NB4 (cell line): ENCODE results near the gene INHA.

Source experiments
- MYC ChIP-seq: IDR thresholded peaks from 2 replicates; pipeline ENCODE4 v1.6.1; 2011; ENCODE audit warnings: low read depth, low read length
- POLR2A ChIP-seq: IDR thresholded peaks from 2 replicates; pipeline ENCODE4 v1.6.1; 2011; ENCODE audit warnings: mild to moderate bottlenecking; ENCODE audit not compliant: insufficient read length; ENCODE audit errors: extremely low read depth
- TF ChIP-seq, protein P1 (sequence below): IDR thresholded peaks from one replicate; pipeline ENCODE4 v1.5.1; 2012; ENCODE audit warnings: low read depth, low read length
- TF ChIP-seq, protein P2 (sequence below): IDR thresholded peaks from 2 replicates; pipeline ENCODE4 v1.6.1; 2011; ENCODE audit warnings: low read depth, low read length

DNA sequence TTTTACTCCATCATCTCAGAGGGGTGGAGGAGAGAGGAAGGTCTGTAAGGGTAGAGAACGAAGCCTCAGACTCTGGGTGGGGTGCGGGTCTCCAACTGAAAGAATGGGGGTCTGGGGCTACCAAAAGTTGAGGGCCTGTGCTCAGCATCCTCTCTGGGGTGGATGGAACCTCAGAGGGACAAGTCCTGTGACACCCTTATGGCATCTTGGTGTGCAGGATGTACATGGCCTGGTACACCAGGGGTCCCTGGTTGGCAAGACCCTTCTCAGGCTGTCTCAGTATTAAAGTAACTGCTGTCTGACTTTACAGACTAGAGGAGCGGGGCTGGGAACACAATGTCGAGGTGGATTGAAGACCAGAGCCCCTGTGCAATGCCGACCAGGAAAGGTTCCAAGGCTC, 53.1 kb downstream of the INHA start:
- TF ChIP-seq, protein P1, sequence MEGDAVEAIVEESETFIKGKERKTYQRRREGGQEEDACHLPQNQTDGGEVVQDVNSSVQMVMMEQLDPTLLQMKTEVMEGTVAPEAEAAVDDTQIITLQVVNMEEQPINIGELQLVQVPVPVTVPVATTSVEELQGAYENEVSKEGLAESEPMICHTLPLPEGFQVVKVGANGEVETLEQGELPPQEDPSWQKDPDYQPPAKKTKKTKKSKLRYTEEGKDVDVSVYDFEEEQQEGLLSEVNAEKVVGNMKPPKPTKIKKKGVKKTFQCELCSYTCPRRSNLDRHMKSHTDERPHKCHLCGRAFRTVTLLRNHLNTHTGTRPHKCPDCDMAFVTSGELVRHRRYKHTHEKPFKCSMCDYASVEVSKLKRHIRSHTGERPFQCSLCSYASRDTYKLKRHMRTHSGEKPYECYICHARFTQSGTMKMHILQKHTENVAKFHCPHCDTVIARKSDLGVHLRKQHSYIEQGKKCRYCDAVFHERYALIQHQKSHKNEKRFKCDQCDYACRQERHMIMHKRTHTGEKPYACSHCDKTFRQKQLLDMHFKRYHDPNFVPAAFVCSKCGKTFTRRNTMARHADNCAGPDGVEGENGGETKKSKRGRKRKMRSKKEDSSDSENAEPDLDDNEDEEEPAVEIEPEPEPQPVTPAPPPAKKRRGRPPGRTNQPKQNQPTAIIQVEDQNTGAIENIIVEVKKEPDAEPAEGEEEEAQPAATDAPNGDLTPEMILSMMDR = no peak
- TF ChIP-seq POLR2A = no peak
- TF ChIP-seq, protein P2, sequence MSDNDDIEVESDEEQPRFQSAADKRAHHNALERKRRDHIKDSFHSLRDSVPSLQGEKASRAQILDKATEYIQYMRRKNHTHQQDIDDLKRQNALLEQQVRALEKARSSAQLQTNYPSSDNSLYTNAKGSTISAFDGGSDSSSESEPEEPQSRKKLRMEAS = no peak
- TF ChIP-seq MYC = no peak
